Endodermal cell (in vitro differentiated cells): ENCODE results near the gene BNC2. TPM values are rescaled to one million over a fixed set of nuclear protein-coding genes. Genes with fewer than 3 reads are reported as not detected.
A peak's percentile ranks its signal among the peaks of the same experiment; 100 is the strongest.

ENCODE experiments used
- DNase-seq: peaks from one replicate; pipeline ENCODE4 v3.0.0-alpha.2; 2017
- H3K27ac ChIP-seq: 2 replicates; pipeline ENCODE4 v1.5.1; 2013; ENCODE audit warnings: mild to moderate bottlenecking, low read depth, low read length, moderate library complexity
- H3K27me3 ChIP-seq: 2 replicates; pipeline ENCODE4 v1.6.1; 2013; ENCODE audit warnings: mild to moderate bottlenecking, low read length, moderate library complexity; ENCODE audit not compliant: insufficient read depth, control insufficient read depth, poor library complexity, severe bottlenecking
- H3K36me3 ChIP-seq: 2 replicates; pipeline ENCODE4 v1.7.0; 2013; ENCODE audit warnings: mild to moderate bottlenecking, low read length, moderate library complexity; ENCODE audit not compliant: control insufficient read depth, insufficient read depth
- H3K4me1 ChIP-seq: one replicate; pipeline ENCODE4 v1.7.0; 2013; ENCODE audit warnings: low read length; ENCODE audit not compliant: control insufficient read depth, insufficient read depth
- H3K4me3 ChIP-seq: 2 replicates; pipeline ENCODE4 v1.5.1; 2013; ENCODE audit warnings: mild to moderate bottlenecking, low read length, moderate library complexity
- H3K9ac ChIP-seq: 2 replicates; pipeline ENCODE4 v1.6.1; 2013; ENCODE audit warnings: mild to moderate bottlenecking, low read length, moderate library complexity; ENCODE audit not compliant: poor library complexity, severe bottlenecking; ENCODE audit errors: extremely low read depth
- H3K9me3 ChIP-seq: 2 replicates; pipeline ENCODE4 v1.6.1; 2013; ENCODE audit warnings: mild to moderate bottlenecking, low read length, moderate library complexity; ENCODE audit not compliant: control insufficient read depth
- H3K27ac Mint-ChIP-seq: 2 replicates; pipeline ENCODE4 v1.8.0; 2020; ENCODE audit warnings: mixed read lengths
- H3K27me3 Mint-ChIP-seq: 2 replicates; pipeline ENCODE4 v1.8.0; 2021; ENCODE audit warnings: mild to moderate bottlenecking, mixed read lengths; ENCODE audit not compliant: insufficient read depth
- H3K36me3 Mint-ChIP-seq: 2 replicates; pipeline ENCODE4 v1.8.0; 2020; ENCODE audit warnings: low read depth, mixed read lengths
- H3K4me1 Mint-ChIP-seq: 2 replicates; pipeline ENCODE4 v1.8.0; 2020; ENCODE audit warnings: mixed read lengths
- H3K4me3 Mint-ChIP-seq: 2 replicates; pipeline ENCODE4 v1.8.0; 2020; ENCODE audit warnings: mild to moderate bottlenecking, moderate library complexity, mixed read lengths
- H3K9me3 Mint-ChIP-seq: 2 replicates; pipeline ENCODE4 v1.8.0; 2020; ENCODE audit warnings: mild to moderate bottlenecking, mixed read lengths
- WGBS, 2 experiments: methylation state at CpG; one replicate each; pipeline versions ENCODE4 v1.1.5 to v1.1.7; 2013; ENCODE audit warnings: missing lambda C conversion rate in 2 of 2, mixed read lengths in 1 of 2; ENCODE audit not compliant: insufficient coverage in 1 of 2, insufficient read length in 1 of 2; 5-methylcytosine and 5-hydroxymethylcytosine counted together
- total RNA-seq, 2 donors: library from RNA; stranded (reverse); fragmentation: NEBNext Ultra II Directional in 1 of 2; extraction: Animal tissue kit (Norgen Biotek cat#: 25700) in 1 of 2; gene quantifications; 2 replicates in 1 of 2; 3 replicates in 1 of 2; pipeline ENCODE4 v1.2.1, GENCODE V29; 2021
- TF ChIP-seq, protein P1 (sequence below): fragments of 200-600 bp; sonication (generic); conservative IDR thresholded peaks from 2 replicates; pipeline ENCODE4 v1.5.0; 2021; ENCODE audit warnings: antibody characterized with exemption, mild to moderate bottlenecking

BNC2 gene
- total RNA-seq, 2 donors from 2014 or later, result 3.0 to 10.5 TPM

GRCh38 chr9:16626577-16627130 lies 243.8 kb downstream of the BNC2 start:
- Histone ChIP-seq H3K4me3 (no peak overlapping the region), H3K9me3 (no peaks in the 10 kb centered on the region), H3K9ac (no peak overlapping the region), H3K27ac (peak overlapping the region; percentile 56), H3K4me1 (peaks cover 3% of the 10 kb centered on the region), H3K27me3 (no peaks in the 10 kb centered on the region), H3K36me3 (no peaks in the 10 kb centered on the region)
- Mint-ChIP-seq H3K9me3 (no peaks in the 10 kb centered on the region), H3K27ac (peak overlapping the region; percentile 14), H3K27me3 (no peaks in the 10 kb centered on the region), H3K4me1 (peaks cover 26% of the 10 kb centered on the region), H3K36me3 (no peaks in the 10 kb centered on the region), H3K4me3 (peak overlapping the region; percentile 16)
- TF ChIP-seq, protein P1, sequence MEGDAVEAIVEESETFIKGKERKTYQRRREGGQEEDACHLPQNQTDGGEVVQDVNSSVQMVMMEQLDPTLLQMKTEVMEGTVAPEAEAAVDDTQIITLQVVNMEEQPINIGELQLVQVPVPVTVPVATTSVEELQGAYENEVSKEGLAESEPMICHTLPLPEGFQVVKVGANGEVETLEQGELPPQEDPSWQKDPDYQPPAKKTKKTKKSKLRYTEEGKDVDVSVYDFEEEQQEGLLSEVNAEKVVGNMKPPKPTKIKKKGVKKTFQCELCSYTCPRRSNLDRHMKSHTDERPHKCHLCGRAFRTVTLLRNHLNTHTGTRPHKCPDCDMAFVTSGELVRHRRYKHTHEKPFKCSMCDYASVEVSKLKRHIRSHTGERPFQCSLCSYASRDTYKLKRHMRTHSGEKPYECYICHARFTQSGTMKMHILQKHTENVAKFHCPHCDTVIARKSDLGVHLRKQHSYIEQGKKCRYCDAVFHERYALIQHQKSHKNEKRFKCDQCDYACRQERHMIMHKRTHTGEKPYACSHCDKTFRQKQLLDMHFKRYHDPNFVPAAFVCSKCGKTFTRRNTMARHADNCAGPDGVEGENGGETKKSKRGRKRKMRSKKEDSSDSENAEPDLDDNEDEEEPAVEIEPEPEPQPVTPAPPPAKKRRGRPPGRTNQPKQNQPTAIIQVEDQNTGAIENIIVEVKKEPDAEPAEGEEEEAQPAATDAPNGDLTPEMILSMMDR, result no peak
- 35 to 39% methylated on average over 9 to 13 of the region's 13 CpGs for WGBS, 2 experiments
- DNase-seq, result peak; percentile 79

DNA sequence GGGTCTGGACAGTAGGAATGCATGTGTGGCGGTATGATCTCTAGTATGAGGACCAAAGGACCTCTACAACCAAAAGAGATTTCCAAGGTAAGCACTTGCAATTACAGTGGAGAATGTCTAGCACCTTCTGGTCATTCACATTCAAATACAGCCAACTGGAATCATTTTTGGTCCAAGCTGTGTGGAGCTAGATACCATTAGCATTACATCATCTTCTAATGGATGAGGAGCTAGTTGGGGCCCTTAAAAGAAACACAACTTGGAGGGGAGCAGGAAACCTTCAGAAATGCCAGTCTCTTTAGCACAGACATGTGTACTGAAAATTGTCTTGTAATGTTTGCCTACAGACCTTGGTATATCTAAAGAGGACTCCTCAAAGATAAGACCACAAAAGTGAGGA lies 244.7 kb downstream of the BNC2 start:
- Histone ChIP-seq H3K4me3 (no peak overlapping the region), H3K36me3 (no peaks in the 10 kb centered on the region), H3K27ac (peak overlapping the region; percentile 1), H3K9me3 (no peaks in the 10 kb centered on the region), H3K9ac (no peak overlapping the region), H3K27me3 (no peaks in the 10 kb centered on the region), H3K4me1 (peaks cover 3% of the 10 kb centered on the region)
- Mint-ChIP-seq H3K27me3 (peaks cover 4% of the 10 kb centered on the region), H3K4me3 (no peak overlapping the region), H3K9me3 (no peaks in the 10 kb centered on the region), H3K27ac (no peak overlapping the region), H3K4me1 (peaks cover 26% of the 10 kb centered on the region), H3K36me3 (no peaks in the 10 kb centered on the region)
- TF ChIP-seq, protein P1, result no peak
- no peak for DNase-seq
- WGBS, 2 experiments, result 77 to 86% methylated on average over 1 of the region's 1 CpG

DNA sequence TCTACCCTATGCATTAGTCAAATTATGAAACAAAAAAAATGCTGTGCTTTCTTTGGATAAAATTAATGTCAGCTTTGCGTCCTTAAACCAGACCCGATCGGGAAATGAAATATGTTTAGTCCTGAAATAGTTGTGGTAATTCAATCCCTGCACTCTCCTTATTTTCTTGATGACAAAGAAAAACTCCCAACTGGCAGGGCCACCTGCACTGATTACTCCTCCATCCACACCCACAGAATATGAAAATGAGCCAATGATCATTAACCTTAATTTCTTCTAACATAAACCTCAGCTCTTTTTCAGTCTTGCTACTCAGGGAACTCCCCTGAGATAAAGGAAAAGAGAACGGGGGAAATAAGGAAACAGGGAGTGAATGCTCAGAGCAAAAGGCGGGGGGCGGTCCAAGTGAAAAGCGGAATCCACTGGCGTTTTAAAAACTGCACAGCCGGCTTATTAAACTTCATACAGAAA lies 245.3 kb downstream of the BNC2 start:
- Mint-ChIP-seq H3K4me1 (peaks cover 28% of the 10 kb centered on the region), H3K9me3 (no peaks in the 10 kb centered on the region), H3K27ac (no peak overlapping the region), H3K4me3 (no peak overlapping the region), H3K27me3 (peaks cover 7% of the 10 kb centered on the region), H3K36me3 (no peaks in the 10 kb centered on the region)
- no peak for DNase-seq
- no peak overlapping the region for H3K27ac ChIP-seq
- H3K36me3 ChIP-seq, result no peaks in the 10 kb centered on the region
- TF ChIP-seq, protein P1, result no peak
- H3K4me3 ChIP-seq, result no peak overlapping the region
- H3K9me3 ChIP-seq, result no peaks in the 10 kb centered on the region
- no peak overlapping the region for H3K9ac ChIP-seq
- H3K27me3 ChIP-seq, result no peaks in the 10 kb centered on the region
- H3K4me1 ChIP-seq, result peaks cover 3% of the 10 kb centered on the region
- WGBS, 2 experiments, result 89% methylated on average over 9 of the region's 9 CpGs; no CpG with 5 or more reads in 1 of the 2 experiments
